A549 (cell line): Measurements from ENCODE around the gene ANXA6. TPM values are rescaled to one million over a fixed set of nuclear protein-coding genes. Genes with fewer than 3 reads are reported as not detected.

Source experiments
- ATAC-seq, 2 experiments: fragments of 200-7000 bp in 1 of 2; fragments of >200 bp in 1 of 2; cut with Nextera tagmentation in 1 of 2; cut with Tn5 transposase in 1 of 2; 3 replicates each; pipeline versions ENCODE4 v1.8.0 to v1.9.1; 2018 to 2020; ENCODE audit warnings: mild to moderate bottlenecking in 1 of 2, moderate library complexity in 1 of 2
- CTCF ChIA-PET: fragments of 300-600 bp; sonication (Branson Sonifier 250); formaldehyde crosslinking; extraction: SDS; loops from one replicate; lab custom pipeline; 2021; ENCODE audit warnings: antibody characterized with exemption, inconsistent platforms; lab: Yijun Ruan, JAX
- POLR2A ChIA-PET: fragments of 350-600 bp; formaldehyde crosslinking; extraction: SDS; loops from one replicate; lab custom pipeline; 2021; ENCODE audit warnings: antibody characterized with exemption, inconsistent platforms; lab: Yijun Ruan, JAX
- DNase-seq, 2 experiments: peaks; one replicate each; pipeline versions ENCODE4 v3.0.0 to v3.0.0-alpha.2; 2011 to 2016; ENCODE audit warnings: low read depth in 1 of 2, low spot score in 1 of 2
- FAIRE-seq: peaks from 2 replicates; lab custom pipeline; 2011; peaks lifted over from hg19 to GRCh38; lab: Jason Lieb, UNC
- H3K27ac ChIP-seq, 2 experiments: fragments of >200 bp; sonication (Bioruptor Twin); formaldehyde crosslinking; 3 replicates each; pipeline ENCODE4 v1.5.1; 2016 to 2017
- H3K4me1 ChIP-seq: fragments of >200 bp; sonication (Bioruptor Twin); formaldehyde crosslinking; 3 replicates; pipeline ENCODE4 v1.6.1; 2016
- H3K4me2 ChIP-seq: fragments of >200 bp; sonication (Bioruptor Twin); formaldehyde crosslinking; 3 replicates; pipeline ENCODE4 v1.6.1; 2016
- H3K4me3 ChIP-seq: fragments of >200 bp; sonication (Bioruptor Twin); formaldehyde crosslinking; 3 replicates; pipeline ENCODE4 v1.5.1; 2016
- H3K9me3 ChIP-seq: fragments of >200 bp; sonication (Bioruptor Twin); formaldehyde crosslinking; 3 replicates; pipeline ENCODE4 v1.6.1; 2016
- BHLHE40 ChIP-seq: IDR thresholded peaks from 2 replicates; pipeline ENCODE4 v1.6.1; 2012; ENCODE audit warnings: low read depth, low read length, inconsistent platforms
- CEBPB ChIP-seq, 2 experiments: fragments of >200 bp in 1 of 2; sonication (Bioruptor Twin) in 1 of 2; formaldehyde crosslinking in 1 of 2; IDR thresholded peaks; 2 replicates each; pipeline ENCODE4 v1.6.1; 2012 to 2016
- EHF ChIP-seq: fragments of 250-450 bp; sonication (Bioruptor Pico); IDR thresholded peaks from 2 replicates; pipeline ENCODE4 v1.5.0; 2020; ENCODE audit warnings: mild to moderate bottlenecking
- EHMT2 ChIP-seq: fragments of 200-600 bp; sonication (generic); IDR thresholded peaks from 2 replicates; pipeline ENCODE4 v1.6.1; 2016; ENCODE audit warnings: antibody characterized with exemption, low read depth, mild to moderate bottlenecking, moderate library complexity
- FOSB ChIP-seq: fragments of 250-450 bp; sonication (Bioruptor Pico); IDR thresholded peaks from 2 replicates; pipeline ENCODE4 v1.5.0; 2020; ENCODE audit warnings: mild to moderate bottlenecking, moderate library complexity
- FOXS1 ChIP-seq: fragments of 250-450 bp; sonication (Bioruptor Pico); IDR thresholded peaks from 2 replicates; pipeline ENCODE4 v1.5.0; 2020; ENCODE audit warnings: mild to moderate bottlenecking, moderate library complexity
- HES2 ChIP-seq: fragments of >200 bp; sonication (Bioruptor Twin); formaldehyde crosslinking; IDR thresholded peaks from 2 replicates; pipeline ENCODE4 v1.6.1; 2016
- JUN ChIP-seq, 2 experiments: fragments of >200 bp; sonication (Bioruptor Twin); formaldehyde crosslinking; IDR thresholded peaks; 2 replicates in 1 of 2; 3 replicates in 1 of 2; pipeline ENCODE4 v1.6.1; 2016 to 2017
- JUNB ChIP-seq: fragments of >200 bp; sonication (Bioruptor Twin); formaldehyde crosslinking; IDR thresholded peaks from 2 replicates; pipeline ENCODE4 v1.6.1; 2016
- KDM5A ChIP-seq: fragments of 200-600 bp; sonication (generic); IDR thresholded peaks from 2 replicates; pipeline ENCODE4 v1.6.1; 2016; ENCODE audit warnings: antibody characterized with exemption, mild to moderate bottlenecking
- NFE2L2 ChIP-seq: fragments of 150-350 bp; conservative IDR thresholded peaks from 2 replicates; pipeline ENCODE4 v1.6.1; 2014; ENCODE audit warnings: low read length
- NPAS2 ChIP-seq: fragments of 250-450 bp; sonication (Bioruptor Pico); IDR thresholded peaks from 2 replicates; pipeline ENCODE4 v1.8.0; 2022; ENCODE audit warnings: mild to moderate bottlenecking, moderate library complexity, borderline replicate concordance
- PHF8 ChIP-seq: fragments of 200-600 bp; sonication (generic); IDR thresholded peaks from 2 replicates; pipeline ENCODE4 v1.6.1; 2016; ENCODE audit warnings: low read depth, mild to moderate bottlenecking, antibody characterized with exemption, moderate library complexity, borderline replicate concordance
- POLR2A ChIP-seq: IDR thresholded peaks from 2 replicates; pipeline ENCODE4 v1.6.1; 2012; ENCODE audit warnings: mild to moderate bottlenecking, low read length
- RAD21 ChIP-seq, 2 experiments: fragments of >200 bp in 1 of 2; sonication (Bioruptor Twin) in 1 of 2; formaldehyde crosslinking in 1 of 2; IDR thresholded peaks in 1 of 2; conservative IDR thresholded peaks in 1 of 2; 2 replicates in 1 of 2; 3 replicates in 1 of 2; pipeline ENCODE4 v1.6.1; 2012 to 2018; ENCODE audit warnings: inconsistent platforms in 1 of 2
- RCOR1 ChIP-seq: fragments of 150-350 bp; IDR thresholded peaks from 2 replicates; pipeline ENCODE4 v1.6.1; 2014; ENCODE audit warnings: antibody characterized with exemption, low read length, low read depth
- ZC3H11A ChIP-seq: fragments of 450-650 bp; IDR thresholded peaks from 2 replicates; pipeline ENCODE4 v1.6.1; 2014; ENCODE audit warnings: antibody characterized with exemption, mild to moderate bottlenecking
- ZSCAN20 ChIP-seq: fragments of 250-450 bp; sonication (Bioruptor Pico); IDR thresholded peaks from 2 replicates; pipeline ENCODE4 v1.8.0; 2022; ENCODE audit warnings: mild to moderate bottlenecking, moderate library complexity
- WGBS: methylation state at CpG from one replicate; pipeline ENCODE4 v1.1.6; 2017; ENCODE audit errors: missing lambda C conversion rate; 5-methylcytosine and 5-hydroxymethylcytosine counted together
- polyA plus RNA-seq, 4 experiments: library from polyadenylated mRNA; depleted of rRNA in 3 of 4; stranded (reverse); fragments of >200 nt; fragmentation: RNase III in 1 of 4; extraction: RNeasy Plus Mini Kit Qiagen cat#74134 plus additional on column Dnase treatment in 1 of 4; gene quantifications; 2 replicates in 3 of 4; 3 replicates in 1 of 4; pipeline ENCODE4 v1.2.3, GENCODE V29; 2011 to 2017
- TF ChIP-seq, protein P1 (sequence below): fragments of 250-450 bp; sonication (Bioruptor Pico); IDR thresholded peaks from 2 replicates; pipeline ENCODE4 v1.5.0; 2020; ENCODE audit warnings: low read depth, mild to moderate bottlenecking, moderate library complexity
- TF ChIP-seq, protein P2 (sequence below): fragments of 200-600 bp; sonication (generic); IDR thresholded peaks from 2 replicates; pipeline ENCODE4 v1.6.1; 2016; ENCODE audit warnings: antibody characterized with exemption, mild to moderate bottlenecking, moderate library complexity
- TF ChIP-seq, protein P3 (sequence below): fragments of >200 bp; sonication (Bioruptor Twin); formaldehyde crosslinking; IDR thresholded peaks from 3 replicates; pipeline ENCODE4 v1.6.1; 2016
- TF ChIP-seq, protein P4 (sequence below): IDR thresholded peaks from 2 replicates; pipeline ENCODE4 v1.6.1; 2012
- TF ChIP-seq, protein P5 (sequence below): IDR thresholded peaks from 2 replicates; pipeline ENCODE4 v1.6.1; 2012

ANXA6 gene
- polyA plus RNA-seq, 2 of the 4 experiments (the other 2 are of a cell fraction): 32.4 to 53.0 TPM

DNA sequence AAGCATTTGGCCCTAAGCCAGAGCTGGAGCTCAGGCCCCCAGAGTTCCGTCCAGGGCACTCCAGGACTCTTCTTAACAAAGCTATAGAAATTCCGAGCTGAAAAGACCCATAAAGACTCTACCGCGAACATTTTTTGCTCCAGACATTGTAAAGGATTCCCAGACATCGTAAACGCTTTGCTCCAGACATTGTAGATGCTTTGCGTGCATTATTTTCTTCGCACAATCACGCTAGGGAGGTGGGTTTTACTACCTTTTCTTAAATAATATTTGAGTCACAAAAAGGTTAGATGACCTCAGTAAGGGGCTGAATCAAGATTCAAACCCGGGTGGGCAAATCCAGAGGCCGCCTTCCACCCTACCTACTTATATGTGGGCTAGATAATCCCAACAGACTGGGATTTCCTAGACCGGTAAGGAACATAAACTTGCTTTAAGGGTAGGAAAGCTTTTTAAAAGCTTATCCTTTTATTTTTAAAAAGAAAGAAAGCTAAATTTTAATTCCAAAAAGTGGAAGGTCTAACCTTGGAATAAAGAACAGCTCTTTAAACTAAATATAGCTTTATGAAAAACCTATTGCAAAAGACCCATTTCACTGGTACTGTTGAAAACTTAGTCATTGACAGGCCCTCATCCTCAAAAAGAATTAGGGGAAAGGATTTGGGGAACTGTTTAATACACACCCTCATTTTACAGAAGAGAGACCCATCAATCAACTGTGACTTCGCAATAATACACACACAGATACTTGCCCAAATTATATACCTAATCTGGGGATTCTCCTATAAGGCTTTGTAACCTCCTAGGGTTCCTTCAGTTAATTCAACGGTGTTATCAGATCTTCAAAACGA is 75.9 kb downstream of the ANXA6 start:
- WGBS: 15% methylated on average over 15 of the region's 15 CpGs
- POLR2A ChIA-PET: interaction anchor here (0.6 to 3.1 kb wide), 5 partner anchors 11 to 631 kb away, joined by 3 to 23 read pairs (median 4); no protein-coding TSS in a partner anchor
- CTCF ChIA-PET: interaction anchor here (0.8 to 7.7 kb wide), 14 partner anchors 9 to 381 kb away, joined by 3 to 113 read pairs (median 4); partner anchors contain the start of gene RBM22

GRCh38 chr5:151080613-151081430 is 76.8 kb downstream of the ANXA6 start, which contains the start of gene TNIP1:
TNIP1 (minus strand) TSS chr5:151081034; CDS start chr5:151065095, 15,939 bp downstream.
- WGBS: 3% methylated on average over 20 of the region's 86 CpGs
- TF ChIP-seq, protein P1, sequence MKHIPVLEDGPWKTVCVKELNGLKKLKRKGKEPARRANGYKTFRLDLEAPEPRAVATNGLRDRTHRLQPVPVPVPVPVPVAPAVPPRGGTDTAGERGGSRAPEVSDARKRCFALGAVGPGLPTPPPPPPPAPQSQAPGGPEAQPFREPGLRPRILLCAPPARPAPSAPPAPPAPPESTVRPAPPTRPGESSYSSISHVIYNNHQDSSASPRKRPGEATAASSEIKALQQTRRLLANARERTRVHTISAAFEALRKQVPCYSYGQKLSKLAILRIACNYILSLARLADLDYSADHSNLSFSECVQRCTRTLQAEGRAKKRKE (CRISPR knock-in tag): 0 out of 2 replicates have a peak, but pooled peaks have one; percentile 17
- TF ChIP-seq NFE2L2: no peak
- TF ChIP-seq FOXS1 (CRISPR knock-in tag): no peak
- peak; percentile 43; the same call in 1 of the 2 replicates for TF ChIP-seq FOSB (CRISPR knock-in tag)
- 0 out of 2 replicates have a peak, but pooled peaks have one; percentile 39 for TF ChIP-seq EHF (CRISPR knock-in tag)
- TF ChIP-seq, protein P2, sequence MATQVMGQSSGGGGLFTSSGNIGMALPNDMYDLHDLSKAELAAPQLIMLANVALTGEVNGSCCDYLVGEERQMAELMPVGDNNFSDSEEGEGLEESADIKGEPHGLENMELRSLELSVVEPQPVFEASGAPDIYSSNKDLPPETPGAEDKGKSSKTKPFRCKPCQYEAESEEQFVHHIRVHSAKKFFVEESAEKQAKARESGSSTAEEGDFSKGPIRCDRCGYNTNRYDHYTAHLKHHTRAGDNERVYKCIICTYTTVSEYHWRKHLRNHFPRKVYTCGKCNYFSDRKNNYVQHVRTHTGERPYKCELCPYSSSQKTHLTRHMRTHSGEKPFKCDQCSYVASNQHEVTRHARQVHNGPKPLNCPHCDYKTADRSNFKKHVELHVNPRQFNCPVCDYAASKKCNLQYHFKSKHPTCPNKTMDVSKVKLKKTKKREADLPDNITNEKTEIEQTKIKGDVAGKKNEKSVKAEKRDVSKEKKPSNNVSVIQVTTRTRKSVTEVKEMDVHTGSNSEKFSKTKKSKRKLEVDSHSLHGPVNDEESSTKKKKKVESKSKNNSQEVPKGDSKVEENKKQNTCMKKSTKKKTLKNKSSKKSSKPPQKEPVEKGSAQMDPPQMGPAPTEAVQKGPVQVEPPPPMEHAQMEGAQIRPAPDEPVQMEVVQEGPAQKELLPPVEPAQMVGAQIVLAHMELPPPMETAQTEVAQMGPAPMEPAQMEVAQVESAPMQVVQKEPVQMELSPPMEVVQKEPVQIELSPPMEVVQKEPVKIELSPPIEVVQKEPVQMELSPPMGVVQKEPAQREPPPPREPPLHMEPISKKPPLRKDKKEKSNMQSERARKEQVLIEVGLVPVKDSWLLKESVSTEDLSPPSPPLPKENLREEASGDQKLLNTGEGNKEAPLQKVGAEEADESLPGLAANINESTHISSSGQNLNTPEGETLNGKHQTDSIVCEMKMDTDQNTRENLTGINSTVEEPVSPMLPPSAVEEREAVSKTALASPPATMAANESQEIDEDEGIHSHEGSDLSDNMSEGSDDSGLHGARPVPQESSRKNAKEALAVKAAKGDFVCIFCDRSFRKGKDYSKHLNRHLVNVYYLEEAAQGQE: peak; percentile 18
- peak; percentile 80 for TF ChIP-seq PHF8
- TF ChIP-seq KDM5A: 0 out of 2 replicates have a peak, but pooled peaks have one; percentile 17
- no peak for TF ChIP-seq JUNB
- TF ChIP-seq, protein P3, sequence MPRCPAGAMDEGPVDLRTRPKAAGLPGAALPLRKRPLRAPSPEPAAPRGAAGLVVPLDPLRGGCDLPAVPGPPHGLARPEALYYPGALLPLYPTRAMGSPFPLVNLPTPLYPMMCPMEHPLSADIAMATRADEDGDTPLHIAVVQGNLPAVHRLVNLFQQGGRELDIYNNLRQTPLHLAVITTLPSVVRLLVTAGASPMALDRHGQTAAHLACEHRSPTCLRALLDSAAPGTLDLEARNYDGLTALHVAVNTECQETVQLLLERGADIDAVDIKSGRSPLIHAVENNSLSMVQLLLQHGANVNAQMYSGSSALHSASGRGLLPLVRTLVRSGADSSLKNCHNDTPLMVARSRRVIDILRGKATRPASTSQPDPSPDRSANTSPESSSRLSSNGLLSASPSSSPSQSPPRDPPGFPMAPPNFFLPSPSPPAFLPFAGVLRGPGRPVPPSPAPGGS: 0 out of 3 replicates have a peak, but pooled peaks have one; percentile 23
- TF ChIP-seq, protein P4, sequence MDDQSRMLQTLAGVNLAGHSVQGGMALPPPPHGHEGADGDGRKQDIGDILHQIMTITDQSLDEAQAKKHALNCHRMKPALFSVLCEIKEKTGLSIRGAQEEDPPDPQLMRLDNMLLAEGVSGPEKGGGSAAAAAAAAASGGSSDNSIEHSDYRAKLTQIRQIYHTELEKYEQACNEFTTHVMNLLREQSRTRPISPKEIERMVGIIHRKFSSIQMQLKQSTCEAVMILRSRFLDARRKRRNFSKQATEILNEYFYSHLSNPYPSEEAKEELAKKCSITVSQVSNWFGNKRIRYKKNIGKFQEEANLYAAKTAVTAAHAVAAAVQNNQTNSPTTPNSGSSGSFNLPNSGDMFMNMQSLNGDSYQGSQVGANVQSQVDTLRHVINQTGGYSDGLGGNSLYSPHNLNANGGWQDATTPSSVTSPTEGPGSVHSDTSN: peak; percentile 95
- no peak for TF ChIP-seq EHMT2
- TF ChIP-seq BHLHE40: no peak
- no peak for TF ChIP-seq HES2
- TF ChIP-seq ZSCAN20 (CRISPR knock-in tag): no peak
- TF ChIP-seq RCOR1: no peak
- TF ChIP-seq, protein P5, sequence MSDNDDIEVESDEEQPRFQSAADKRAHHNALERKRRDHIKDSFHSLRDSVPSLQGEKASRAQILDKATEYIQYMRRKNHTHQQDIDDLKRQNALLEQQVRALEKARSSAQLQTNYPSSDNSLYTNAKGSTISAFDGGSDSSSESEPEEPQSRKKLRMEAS: peak; percentile 13
- TF ChIP-seq ZC3H11A: no peak
- TF ChIP-seq JUN (IDR thresholded peaks at IDR 0.05): peak; percentile 61 to 83
- TF ChIP-seq NPAS2: no peak
- TF ChIP-seq POLR2A: peak; percentile 46; the same call in 1 of the 2 replicates
- DNase-seq: peak; percentile 88 to 93
- H3K4me1 ChIP-seq: peaks cover 72% of the 10 kb centered on the region
- H3K27ac ChIP-seq: peak within 1 kb of the TSS; percentile 91 to 98
- H3K9me3 ChIP-seq: no peaks in the 10 kb centered on the region
- H3K4me3 ChIP-seq: peak within 1 kb of the TSS; percentile 67
- ATAC-seq: peak; percentile 79 to 90
- peak within 1 kb of the TSS; percentile 92 for H3K4me2 ChIP-seq
- POLR2A ChIA-PET: interaction anchor here (0.6 to 3.1 kb wide), 6 partner anchors 9 to 630 kb away, joined by 3 to 23 read pairs (median 4); no protein-coding TSS in a partner anchor
- CTCF ChIA-PET: interaction anchor here (0.7 to 7.7 kb wide), 14 partner anchors 9 to 380 kb away, joined by 3 to 113 read pairs (median 4); partner anchors contain the start of gene RBM22
- no peak for FAIRE-seq

More for the DNA sequence above, 75.9 kb downstream of the ANXA6 start:
- H3K27ac ChIP-seq: peak overlapping the region; percentile 91 to 98
- H3K9me3 ChIP-seq: no peaks in the 10 kb centered on the region
- H3K4me2 ChIP-seq: peak overlapping the region; percentile 92
- no peak for FAIRE-seq
- ATAC-seq: no peak
- peaks cover 72% of the 10 kb centered on the region for H3K4me1 ChIP-seq
- TF ChIP-seq RAD21 (conservative IDR thresholded peaks at IDR 0.05 in 1 of 2, IDR thresholded peaks at IDR 0.05 in 1 of 2) (no peak), CEBPB (IDR thresholded peaks at IDR 0.05) (peak in 1 of 2 experiments; percentile 9; a peak in 1 of 4 replicates), FOSB (CRISPR knock-in tag) (peak; percentile 49; the same call in 1 of the 2 replicates)
- no peak for DNase-seq
- H3K4me3 ChIP-seq: peak overlapping the region; percentile 67
